AG09309 (cell line): ENCODE data around the gene CNTNAP5.

ENCODE experiments used
- DNase-seq: peaks from one replicate; pipeline ENCODE4 v3.0.0-alpha.2; 2010; ENCODE audit warnings: low read depth
- H3K4me3 ChIP-seq: 2 replicates; pipeline ENCODE4 v1.5.1; 2011; ENCODE audit warnings: mild to moderate bottlenecking, low read depth, low read length, moderate library complexity; ENCODE audit not compliant: control insufficient read depth
- TF ChIP-seq, protein P1 (sequence below): IDR thresholded peaks from 2 replicates; pipeline ENCODE4 v1.5.1; 2011; ENCODE audit warnings: mild to moderate bottlenecking, low read depth, low read length, inconsistent platforms; ENCODE audit not compliant: insufficient read depth, control insufficient read depth; ENCODE audit errors: missing control alignments

Gene CNTNAP5

DNA sequence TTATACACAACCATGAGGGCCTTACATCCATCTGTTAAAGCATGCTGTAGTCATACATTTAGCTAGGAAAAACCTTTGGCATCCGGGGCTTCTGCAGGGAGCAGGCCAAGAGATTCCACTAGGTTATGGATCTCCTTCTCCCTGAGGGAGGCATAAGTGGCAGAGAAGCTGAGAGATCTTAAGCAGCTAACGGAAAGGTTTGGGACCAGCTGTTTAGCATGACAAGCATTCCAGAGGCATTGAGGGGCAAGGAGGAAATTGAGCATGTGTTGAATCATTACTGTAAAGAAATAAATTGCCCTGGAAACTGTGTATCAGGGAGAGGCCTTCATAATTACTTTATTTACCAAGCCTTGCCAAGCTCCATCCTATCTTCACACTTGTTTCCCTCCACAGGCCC lies 643.1 kb downstream of the CNTNAP5 start:
- TF ChIP-seq, protein P1, sequence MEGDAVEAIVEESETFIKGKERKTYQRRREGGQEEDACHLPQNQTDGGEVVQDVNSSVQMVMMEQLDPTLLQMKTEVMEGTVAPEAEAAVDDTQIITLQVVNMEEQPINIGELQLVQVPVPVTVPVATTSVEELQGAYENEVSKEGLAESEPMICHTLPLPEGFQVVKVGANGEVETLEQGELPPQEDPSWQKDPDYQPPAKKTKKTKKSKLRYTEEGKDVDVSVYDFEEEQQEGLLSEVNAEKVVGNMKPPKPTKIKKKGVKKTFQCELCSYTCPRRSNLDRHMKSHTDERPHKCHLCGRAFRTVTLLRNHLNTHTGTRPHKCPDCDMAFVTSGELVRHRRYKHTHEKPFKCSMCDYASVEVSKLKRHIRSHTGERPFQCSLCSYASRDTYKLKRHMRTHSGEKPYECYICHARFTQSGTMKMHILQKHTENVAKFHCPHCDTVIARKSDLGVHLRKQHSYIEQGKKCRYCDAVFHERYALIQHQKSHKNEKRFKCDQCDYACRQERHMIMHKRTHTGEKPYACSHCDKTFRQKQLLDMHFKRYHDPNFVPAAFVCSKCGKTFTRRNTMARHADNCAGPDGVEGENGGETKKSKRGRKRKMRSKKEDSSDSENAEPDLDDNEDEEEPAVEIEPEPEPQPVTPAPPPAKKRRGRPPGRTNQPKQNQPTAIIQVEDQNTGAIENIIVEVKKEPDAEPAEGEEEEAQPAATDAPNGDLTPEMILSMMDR: no peak
- no peak overlapping the region for H3K4me3 ChIP-seq
- peak; percentile 4 for DNase-seq

DNA sequence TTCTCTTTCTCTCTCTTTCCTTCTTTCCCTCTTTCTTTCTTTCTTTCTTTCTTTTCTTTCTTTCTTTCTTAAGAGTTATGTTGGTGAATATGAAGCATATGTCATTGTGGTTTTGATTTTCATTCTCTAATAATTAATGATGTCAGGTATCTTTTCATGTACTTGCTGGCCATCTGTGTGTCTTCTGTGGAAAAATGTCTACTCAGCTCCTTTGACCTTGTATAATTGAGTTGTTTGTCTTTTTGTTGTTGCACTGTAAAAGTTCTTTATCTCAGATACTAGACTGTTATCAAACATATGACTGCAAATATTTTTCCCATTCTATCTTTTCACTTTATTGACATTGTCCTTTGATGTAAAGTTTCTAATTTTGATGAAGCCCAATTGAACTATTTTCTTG lies 645.1 kb downstream of the CNTNAP5 start:
- no peak overlapping the region for H3K4me3 ChIP-seq
- TF ChIP-seq, protein P1: no peak
- DNase-seq: no peak

DNA sequence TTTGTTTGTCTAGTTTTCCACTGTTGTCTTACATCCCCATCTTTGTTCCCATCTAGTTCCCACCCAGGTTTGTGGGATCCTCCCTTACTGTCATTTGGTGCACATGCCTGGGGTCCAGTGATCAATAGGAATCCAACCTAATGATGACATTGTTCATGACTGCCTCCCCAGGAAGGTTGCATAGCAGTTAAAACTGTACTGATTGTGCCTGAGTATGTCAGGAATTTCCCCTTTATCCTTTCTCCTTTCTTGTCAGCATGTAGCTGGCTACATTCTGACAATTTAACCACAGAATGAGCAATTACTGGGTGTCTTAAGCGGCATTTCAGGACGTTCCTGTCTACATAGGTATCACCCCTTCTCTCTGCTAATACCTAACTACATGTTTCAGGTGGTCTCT lies 653.0 kb downstream of the CNTNAP5 start:
- no peak for DNase-seq
- TF ChIP-seq, protein P1: no peak

DNA sequence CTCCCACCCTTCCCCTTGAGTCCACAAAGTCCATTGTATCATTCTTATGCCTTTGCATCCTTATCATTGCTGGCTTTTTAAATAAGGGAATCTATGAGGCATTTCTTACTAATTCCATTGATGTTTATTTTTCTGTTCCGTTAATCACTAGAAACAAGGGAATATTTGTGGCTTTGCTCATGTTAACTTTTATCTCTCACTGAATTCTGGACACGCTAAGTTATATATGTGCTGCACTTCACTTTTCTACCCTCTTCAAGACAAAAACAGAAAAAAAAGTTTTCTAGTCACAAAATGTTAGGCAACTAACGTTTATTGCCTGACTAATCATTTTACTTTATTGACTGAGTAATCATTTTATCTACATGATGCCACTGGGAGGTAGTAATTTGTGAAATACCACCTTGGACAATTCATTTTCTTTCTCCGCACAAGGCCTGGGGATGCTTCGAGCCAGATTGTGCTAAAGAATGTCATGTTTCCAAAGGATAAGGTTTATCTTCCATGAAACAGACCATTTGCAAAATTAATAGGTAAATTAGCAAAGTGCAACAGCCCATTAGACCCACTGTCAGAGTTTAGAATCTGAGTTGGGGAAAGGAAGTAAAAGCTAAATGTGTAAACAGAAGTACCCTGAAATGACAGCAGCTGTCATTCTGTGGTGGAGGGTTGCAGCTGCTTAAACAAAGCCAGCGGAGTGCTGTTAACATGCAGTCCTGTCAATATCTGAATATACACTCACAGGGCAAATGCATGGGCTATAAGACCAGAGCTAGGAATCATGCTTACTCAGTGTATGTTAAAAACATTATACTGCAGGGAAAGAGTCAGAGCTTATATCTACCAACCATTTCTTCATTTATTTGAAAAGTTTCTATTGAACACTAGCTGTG lies 658.7 kb downstream of the CNTNAP5 start:
- H3K4me3 ChIP-seq: no peak overlapping the region
- TF ChIP-seq, protein P1: no peak
- peak; percentile 59 for DNase-seq

More for the DNA sequence above, 653.0 kb downstream of the CNTNAP5 start:
- no peak overlapping the region for H3K4me3 ChIP-seq

DNA sequence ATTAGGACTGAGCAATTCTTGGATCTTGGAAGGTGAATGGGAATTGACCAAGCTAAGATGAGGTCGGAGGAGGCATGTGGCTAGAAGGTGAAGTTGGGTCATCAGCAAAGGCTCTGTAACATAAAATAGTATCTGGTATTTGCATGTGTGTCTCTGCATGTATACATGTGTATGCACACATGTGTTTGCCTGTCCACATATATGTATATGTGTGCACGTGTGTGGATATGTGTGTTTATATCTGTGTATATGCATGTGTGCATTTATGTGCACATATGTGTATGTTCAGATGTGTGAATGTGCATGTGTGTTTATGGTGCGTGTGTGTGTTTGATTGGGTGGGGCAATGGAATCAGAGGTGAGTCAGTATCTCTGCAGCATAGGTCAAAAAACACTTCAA lies 664.3 kb downstream of the CNTNAP5 start:
- TF ChIP-seq, protein P1: no peak
- no peak overlapping the region for H3K4me3 ChIP-seq

DNA sequence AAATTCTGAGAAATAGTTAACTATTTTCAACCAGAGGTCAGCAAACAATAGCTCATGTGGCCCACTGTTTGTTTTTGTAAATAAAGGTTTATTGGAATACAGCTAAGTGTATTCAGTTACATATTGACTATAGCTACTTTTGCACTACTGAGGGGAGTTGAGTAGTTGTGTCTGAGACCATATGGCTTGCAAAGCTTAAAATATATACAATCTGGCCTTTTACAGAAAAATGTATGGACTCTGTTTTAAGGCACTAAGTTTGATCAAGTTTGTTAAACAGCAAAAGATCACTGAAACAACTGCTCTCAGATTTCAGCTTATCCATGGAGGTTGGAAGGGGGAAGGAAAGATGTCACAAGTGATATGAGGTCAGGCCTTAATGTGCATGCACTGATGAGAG lies 667.1 kb downstream of the CNTNAP5 start:
- TF ChIP-seq, protein P1: no peak

More for the DNA sequence above, 664.3 kb downstream of the CNTNAP5 start:
- no peak for DNase-seq

More for the DNA sequence above, 667.1 kb downstream of the CNTNAP5 start:
- no peak overlapping the region for H3K4me3 ChIP-seq
- DNase-seq: no peak
